ENCODE measurements around the gene BDNF.

- TF ChIP-seq, protein P1, sequence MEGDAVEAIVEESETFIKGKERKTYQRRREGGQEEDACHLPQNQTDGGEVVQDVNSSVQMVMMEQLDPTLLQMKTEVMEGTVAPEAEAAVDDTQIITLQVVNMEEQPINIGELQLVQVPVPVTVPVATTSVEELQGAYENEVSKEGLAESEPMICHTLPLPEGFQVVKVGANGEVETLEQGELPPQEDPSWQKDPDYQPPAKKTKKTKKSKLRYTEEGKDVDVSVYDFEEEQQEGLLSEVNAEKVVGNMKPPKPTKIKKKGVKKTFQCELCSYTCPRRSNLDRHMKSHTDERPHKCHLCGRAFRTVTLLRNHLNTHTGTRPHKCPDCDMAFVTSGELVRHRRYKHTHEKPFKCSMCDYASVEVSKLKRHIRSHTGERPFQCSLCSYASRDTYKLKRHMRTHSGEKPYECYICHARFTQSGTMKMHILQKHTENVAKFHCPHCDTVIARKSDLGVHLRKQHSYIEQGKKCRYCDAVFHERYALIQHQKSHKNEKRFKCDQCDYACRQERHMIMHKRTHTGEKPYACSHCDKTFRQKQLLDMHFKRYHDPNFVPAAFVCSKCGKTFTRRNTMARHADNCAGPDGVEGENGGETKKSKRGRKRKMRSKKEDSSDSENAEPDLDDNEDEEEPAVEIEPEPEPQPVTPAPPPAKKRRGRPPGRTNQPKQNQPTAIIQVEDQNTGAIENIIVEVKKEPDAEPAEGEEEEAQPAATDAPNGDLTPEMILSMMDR (conservative IDR thresholded peaks at IDR 0.05), result peak; percentile 64
- TF ChIP-seq ZFX (IDR thresholded peaks at IDR 0.05), result no peak
Measured at GRCh38 chr11:27694992-27695391, 5.3 kb downstream of the BDNF start.

Data from C4-2B (cell line).